Measurements from ENCODE around the gene SHB. TPM values are rescaled to one million over a fixed set of nuclear protein-coding genes. Genes with fewer than 3 reads are reported as not detected.

The SHB gene
- total and polyA plus RNA-seq, 10 donors, result 1.2 to 20.5 (median 7.1) TPM

GRCh38 chr9:38112456-38112855 lies 43.4 kb upstream of the SHB start:
- intact Hi-C loops (cut with DNase I; ENCODE audit: low total_unique reads), result no loop called here
- Histone ChIP-seq H3K36me3 (no peaks in the 10 kb centered on the region), H3K27ac (no peak overlapping the region), H3K9me3 (no peaks in the 10 kb centered on the region), H3K4me1 (no peaks in the 10 kb centered on the region), H3K27me3 (replicated peaks in 1 of 7) (peaks cover 0 to 33% (median 0%) of the 10 kb centered on the region in 7 donors), H3K4me3 (no peak overlapping the region)
- TF ChIP-seq CTCF (IDR thresholded peaks at IDR 0.05 in 8 of 11, conservative IDR thresholded peaks at IDR 0.05 in 3 of 11) (no peak), POLR2A (IDR thresholded peaks at IDR 0.05) (no peak), POLR2AphosphoS5 (IDR thresholded peaks at IDR 0.05) (no peak)
- no peak for DNase-seq
- WGBS, 5 donors, result 89 to 94% (median 94%) methylated on average over 1 of the region's 1 CpG

GRCh38 chr9:38112049-38112448 lies 43.0 kb upstream of the SHB start:
- Histone ChIP-seq H3K9me3 (no peaks in the 10 kb centered on the region), H3K27me3 (replicated peaks in 1 of 7) (peaks cover 0 to 29% (median 0%) of the 10 kb centered on the region in 7 donors), H3K27ac (no peak overlapping the region), H3K4me3 (no peak overlapping the region), H3K36me3 (no peaks in the 10 kb centered on the region), H3K4me1 (no peaks in the 10 kb centered on the region)
- no peak for DNase-seq
- no peak for TF ChIP-seq POLR2AphosphoS5 (IDR thresholded peaks at IDR 0.05)
- no peak for TF ChIP-seq CTCF (IDR thresholded peaks at IDR 0.05 in 8 of 11, conservative IDR thresholded peaks at IDR 0.05 in 3 of 11)
- TF ChIP-seq POLR2A (IDR thresholded peaks at IDR 0.05), result no peak
- intact Hi-C loops (cut with DNase I; ENCODE audit: low total_unique reads), result no loop called here
- WGBS, 5 donors, result 80 to 94% (median 83%) methylated on average over 4 to 5 of the region's 5 CpGs

GRCh38 chr9:38110476-38110875 lies 41.4 kb upstream of the SHB start:
- Histone ChIP-seq H3K9me3 (no peaks in the 10 kb centered on the region), H3K4me3 (no peak overlapping the region), H3K27me3 (replicated peaks in 1 of 7) (peaks cover 0 to 27% (median 0%) of the 10 kb centered on the region in 7 donors), H3K36me3 (no peaks in the 10 kb centered on the region), H3K4me1 (no peaks in the 10 kb centered on the region), H3K27ac (peak overlapping the region in 3 of 8 donors; percentile 8 to 37 (median 11))
- TF ChIP-seq CTCF (IDR thresholded peaks at IDR 0.05 in 8 of 11, conservative IDR thresholded peaks at IDR 0.05 in 3 of 11), result no peak
- TF ChIP-seq POLR2A (IDR thresholded peaks at IDR 0.05), result no peak
- TF ChIP-seq POLR2AphosphoS5 (IDR thresholded peaks at IDR 0.05), result no peak
- no peak for DNase-seq
- 63 to 74% (median 68%) methylated on average over 6 of the region's 6 CpGs for WGBS, 5 donors
- intact Hi-C loops (cut with DNase I; ENCODE audit: low total_unique reads), result no loop called here

GRCh38 chr9:38109601-38110000 lies 40.6 kb upstream of the SHB start:
- WGBS, 5 donors, result 43 to 71% (median 66%) methylated on average over 6 of the region's 6 CpGs
- H3K4me3 ChIP-seq, result no peak overlapping the region
- DNase-seq, result no peak
- intact Hi-C loops (cut with DNase I; ENCODE audit: low total_unique reads), result no loop called here
- TF ChIP-seq POLR2A (IDR thresholded peaks at IDR 0.05) (no peak), POLR2AphosphoS5 (IDR thresholded peaks at IDR 0.05) (peak in 1 of 3 donors; percentile 73)
- no peaks in the 10 kb centered on the region for H3K9me3 ChIP-seq
- peaks cover 0 to 27% (median 0%) of the 10 kb centered on the region in 7 donors for H3K27me3 ChIP-seq (replicated peaks in 1 of 7)
- no peaks in the 10 kb centered on the region for H3K4me1 ChIP-seq
- no peaks in the 10 kb centered on the region for H3K36me3 ChIP-seq
- H3K27ac ChIP-seq, result peak overlapping the region in 1 of 8 donors; percentile 11

- Histone ChIP-seq H3K27ac (no peak overlapping the region), H3K4me3 (no peak overlapping the region), H3K27me3 (replicated peaks in 1 of 7) (peaks cover 0 to 26% (median 0%) of the 10 kb centered on the region in 7 donors), H3K36me3 (no peaks in the 10 kb centered on the region), H3K9me3 (no peaks in the 10 kb centered on the region), H3K4me1 (no peaks in the 10 kb centered on the region)
- 91 to 100% (median 93%) methylated on average over 1 of the region's 1 CpG for WGBS, 5 donors
- DNase-seq, result no peak
- intact Hi-C loops (cut with DNase I; ENCODE audit: low total_unique reads), result no loop called here
- TF ChIP-seq POLR2AphosphoS5 (IDR thresholded peaks at IDR 0.05), result no peak
- no peak for TF ChIP-seq POLR2A (IDR thresholded peaks at IDR 0.05)
- no peak for TF ChIP-seq CTCF (IDR thresholded peaks at IDR 0.05 in 8 of 11, conservative IDR thresholded peaks at IDR 0.05 in 3 of 11)
Observed at GRCh38 chr9:38108326-38108725, 39.3 kb upstream of the SHB start.
